Brain pericyte (primary cell): Measurements from ENCODE around the gene ARFGEF2.
"Not testable (repeated sequence)": the region's sequence is repeated elsewhere in the genome, so short reads cannot be mapped to it uniquely, and the experiment has no call there.

Experiments
- DNase-seq: peaks from one replicate; pipeline ENCODE4 v3.0.0-alpha.2; 2012; ENCODE audit warnings: low read depth, low spot score

The ARFGEF2 gene

DNA sequence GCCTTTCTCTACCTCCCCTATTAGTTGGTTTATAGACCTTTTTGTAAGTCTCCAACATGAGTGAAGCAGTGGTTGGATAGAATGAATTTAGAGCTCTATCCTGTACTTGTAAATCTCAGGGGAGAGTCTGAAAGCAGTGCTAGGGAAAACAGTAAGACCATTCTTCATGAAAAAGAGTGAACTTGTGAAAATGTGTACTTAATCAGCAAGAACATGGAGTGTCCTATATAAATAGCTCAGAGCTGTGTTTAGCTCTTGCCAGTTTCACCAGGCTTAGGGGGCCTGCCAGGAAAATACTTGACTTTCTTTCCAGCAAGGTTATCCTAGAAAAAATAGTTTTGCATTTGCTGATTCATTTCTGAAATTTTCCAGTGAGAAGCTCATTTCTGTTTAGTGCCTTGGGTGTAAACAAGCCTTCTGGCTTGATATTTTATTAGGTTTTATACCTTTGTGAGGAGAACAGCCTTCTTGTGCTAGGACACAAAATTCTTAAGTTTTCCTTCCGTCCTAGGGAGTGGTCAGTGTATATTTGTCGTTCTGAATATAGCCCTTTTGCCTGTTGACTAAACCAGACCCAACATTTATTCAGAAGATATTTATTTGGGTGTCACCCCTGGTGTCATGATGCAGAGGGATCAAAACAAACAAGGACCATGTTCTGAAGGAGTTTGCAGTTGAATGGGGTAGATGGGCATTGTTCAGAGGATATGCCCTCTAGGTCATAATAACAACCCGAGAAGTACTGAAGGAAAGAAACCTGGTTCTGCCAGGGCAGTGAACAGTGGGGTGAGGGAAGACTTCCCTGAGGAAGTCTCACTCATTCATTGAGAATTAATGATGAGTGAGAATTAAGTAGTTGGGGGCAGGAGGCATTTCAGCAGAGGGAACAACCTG lies 7.6 kb downstream of the ARFGEF2 start:
- DNase-seq, result no peak

DNA sequence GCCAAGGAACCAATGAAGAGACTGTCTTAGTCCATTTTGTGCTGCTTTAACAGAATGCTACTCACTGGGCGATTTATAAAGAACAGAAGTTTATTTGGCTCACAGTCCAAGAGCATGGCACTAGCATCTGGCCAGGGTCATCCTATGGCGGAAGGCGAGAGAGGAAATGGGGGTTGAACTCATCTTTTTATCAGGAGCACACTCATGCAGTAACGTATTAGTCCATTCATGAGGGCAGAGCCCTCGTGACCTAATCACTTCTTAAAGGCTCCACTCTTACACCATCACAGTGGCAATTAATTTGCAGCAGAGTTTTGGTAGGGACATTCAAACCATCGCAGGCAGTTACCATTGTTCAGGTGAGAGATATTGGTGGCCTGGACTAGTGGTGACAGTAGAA lies 8.5 kb downstream of the ARFGEF2 start:
- no peak for DNase-seq

- DNase-seq, result no peak
Observed at GRCh38 chr20:48930878-48931277, 9.4 kb downstream of the ARFGEF2 start.

DNA sequence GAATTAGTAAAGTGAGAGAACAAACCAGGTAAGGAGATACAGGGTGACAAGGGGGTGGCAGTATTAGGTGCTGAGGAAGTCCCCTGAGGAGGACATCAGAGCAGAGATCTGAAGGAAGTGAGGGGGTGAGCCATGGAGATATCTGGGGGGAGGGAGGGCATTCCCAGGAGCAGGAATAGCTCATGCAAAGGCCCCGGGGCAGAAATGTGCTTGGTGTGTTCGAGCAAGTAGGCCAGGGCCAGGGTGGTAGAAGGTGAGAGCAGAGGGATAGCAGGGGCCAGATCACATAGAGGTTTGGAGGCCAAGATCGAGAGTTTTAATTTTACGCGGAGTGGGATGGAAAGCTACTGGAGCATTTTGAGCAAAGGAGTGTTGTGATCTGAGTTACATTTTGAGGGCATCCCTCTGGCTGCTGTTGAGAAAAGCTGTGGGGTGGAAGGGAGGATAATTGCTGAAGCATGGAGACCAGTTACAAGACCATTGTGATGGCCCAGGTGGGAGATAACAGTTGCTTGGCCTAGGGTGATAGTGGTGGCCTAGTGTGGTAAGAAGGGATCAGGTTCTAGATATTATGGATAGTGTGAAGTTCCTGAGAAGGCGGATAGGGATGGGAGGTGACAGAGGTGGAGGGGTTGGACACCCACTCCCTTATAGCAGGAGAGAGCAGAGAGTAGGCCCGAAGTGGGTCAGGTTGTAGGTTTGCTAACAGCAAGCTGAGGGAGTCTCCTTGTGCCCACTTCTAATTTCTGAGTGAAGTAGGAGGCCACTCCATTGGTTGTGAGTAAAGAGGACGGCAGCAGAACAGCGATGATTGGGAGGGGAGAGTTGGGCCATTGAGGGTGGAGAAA lies 10.2 kb downstream of the ARFGEF2 start:
- DNase-seq, result no peak

DNA sequence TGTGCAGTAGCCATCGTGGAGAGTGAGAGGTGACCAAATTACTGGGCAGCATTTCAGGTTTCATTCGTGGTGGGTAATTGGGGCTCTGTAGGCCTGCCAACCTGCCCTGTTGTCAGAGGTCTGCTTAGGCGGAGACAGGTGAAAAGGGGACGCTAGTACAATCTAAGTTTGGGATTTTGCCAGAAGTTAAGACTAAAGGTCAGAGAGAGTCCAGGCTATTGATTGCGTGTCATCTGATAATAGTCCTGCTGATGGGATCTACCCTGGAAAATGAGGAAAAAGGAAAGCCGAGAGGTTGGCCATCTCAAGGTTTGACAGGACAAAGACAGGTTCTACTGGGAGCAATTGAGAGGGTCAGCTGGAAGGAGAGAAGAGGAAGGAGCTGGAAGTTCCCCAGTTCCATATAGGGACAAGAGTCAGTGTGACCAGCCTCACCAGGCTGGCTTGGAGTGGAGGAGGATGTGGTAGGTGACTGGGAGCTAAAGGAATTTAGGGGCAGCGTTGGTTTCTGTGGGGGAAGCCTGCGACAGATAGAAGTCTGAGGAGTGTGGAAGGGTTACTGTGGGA lies 10.9 kb downstream of the ARFGEF2 start:
- no peak for DNase-seq

- DNase-seq, result no peak
Observed at GRCh38 chr20:48933017-48933766, 11.7 kb downstream of the ARFGEF2 start.

- DNase-seq, result not testable (repeated sequence)
Observed at GRCh38 chr20:48934273-48934877, 12.9 kb downstream of the ARFGEF2 start.

DNA sequence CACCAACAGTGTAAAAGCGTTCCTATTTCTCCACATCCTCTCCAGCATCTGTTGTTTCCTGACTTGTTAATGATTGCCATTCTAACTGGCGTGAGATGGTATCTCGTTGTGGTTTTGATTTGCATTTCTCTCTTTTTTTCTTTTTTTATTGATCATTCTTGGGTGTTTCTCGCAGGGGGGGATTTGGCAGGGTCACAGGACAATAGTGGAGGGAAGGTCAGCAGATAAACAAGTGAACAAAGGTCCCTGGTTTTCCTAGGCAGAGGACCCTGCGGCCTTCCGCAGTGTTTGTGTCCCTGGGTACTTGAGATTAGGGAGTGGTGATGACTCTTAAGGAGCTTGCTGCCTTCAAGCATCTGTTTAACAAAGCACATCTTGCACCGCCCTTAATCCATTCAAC lies 13.5 kb downstream of the ARFGEF2 start:
- DNase-seq, result not testable (repeated sequence)

GRCh38 chr20:48936178-48936577 lies 14.7 kb downstream of the ARFGEF2 start:
- not testable (repeated sequence) for DNase-seq

DNA sequence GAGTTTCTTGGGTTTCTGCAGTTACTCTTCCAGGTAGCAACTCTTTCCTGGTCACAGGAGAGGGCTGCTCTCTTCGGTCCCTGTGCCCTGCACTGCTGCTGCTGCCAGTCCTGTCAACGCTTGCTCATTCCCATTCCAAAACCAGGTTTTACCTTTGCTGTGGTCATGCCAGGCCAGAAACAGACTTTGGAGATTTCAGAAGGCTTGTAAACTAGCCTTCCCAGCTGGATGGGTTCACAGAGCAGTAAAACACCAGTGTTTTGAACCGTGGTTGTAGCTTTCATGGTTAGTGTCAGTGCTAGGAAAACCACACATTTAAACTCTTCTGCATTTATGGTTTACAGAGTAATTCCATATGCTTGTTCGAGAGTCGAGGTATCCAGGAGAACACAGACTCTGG lies 16.2 kb downstream of the ARFGEF2 start:
- no peak for DNase-seq

- no peak for DNase-seq
Observed at GRCh38 chr20:48938670-48939069, 17.2 kb downstream of the ARFGEF2 start.

GRCh38 chr20:48940170-48940569 lies 18.7 kb downstream of the ARFGEF2 start:
- DNase-seq, result no peak

- DNase-seq, result no peak
Observed at GRCh38 chr20:48941467-48941866, 20.0 kb downstream of the ARFGEF2 start.

- DNase-seq, result no peak
Observed at GRCh38 chr20:48942730-48943129, 21.2 kb downstream of the ARFGEF2 start.

DNA sequence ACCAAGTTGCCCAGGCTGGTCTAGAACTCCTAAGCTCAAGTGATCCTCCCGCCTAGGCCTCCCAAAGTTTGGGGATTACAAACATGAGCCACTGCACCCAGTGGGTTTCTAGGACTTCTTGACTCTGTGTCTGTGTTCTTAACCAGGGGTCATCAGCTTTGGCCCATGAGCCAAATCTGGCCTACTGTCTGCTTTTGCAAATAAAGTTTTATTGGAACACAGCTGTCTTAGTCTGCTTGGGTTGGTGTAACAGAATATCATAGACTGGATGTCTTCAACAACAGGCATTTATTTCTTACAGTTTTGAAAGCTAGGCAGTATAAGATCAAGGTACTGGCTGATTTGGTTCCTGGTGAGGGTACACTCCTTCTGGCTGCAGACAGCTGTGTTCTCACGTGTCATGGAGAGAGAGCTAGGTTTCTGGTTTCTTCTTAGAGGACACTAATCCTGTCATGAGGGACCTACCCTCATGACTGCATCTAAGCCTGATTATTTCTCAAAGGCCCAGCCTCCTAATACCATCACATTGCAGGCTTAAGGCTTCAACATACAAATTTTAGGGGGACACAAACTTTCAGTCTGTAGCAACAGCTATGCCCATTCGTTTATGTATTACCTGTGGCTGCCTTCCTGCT lies 23.3 kb downstream of the ARFGEF2 start:
- no peak for DNase-seq

- DNase-seq, result no peak
Observed at GRCh38 chr20:48945840-48946514, 24.5 kb downstream of the ARFGEF2 start.

DNA sequence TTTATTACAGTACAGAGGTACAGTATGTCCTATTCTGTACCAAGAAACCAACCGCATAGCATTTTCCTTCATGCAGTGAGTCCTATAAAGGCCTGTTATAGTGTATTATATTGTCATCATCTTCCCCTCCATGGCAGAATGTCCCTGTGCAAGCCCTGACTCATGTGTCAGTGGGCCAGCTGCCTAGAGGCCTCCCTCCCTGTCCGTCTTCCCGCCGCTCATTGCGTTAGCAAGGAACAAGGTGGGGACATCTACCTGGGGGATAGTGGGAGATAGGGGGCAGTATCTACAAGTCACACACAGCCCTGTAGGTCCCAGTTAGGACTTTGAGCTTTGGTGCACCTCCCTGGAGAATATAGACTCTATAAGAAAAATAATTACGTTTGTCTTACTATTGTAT lies 27.1 kb downstream of the ARFGEF2 start:
- no peak for DNase-seq

- DNase-seq, result no peak
Observed at GRCh38 chr20:48949304-48950170, 28.0 kb downstream of the ARFGEF2 start.

DNA sequence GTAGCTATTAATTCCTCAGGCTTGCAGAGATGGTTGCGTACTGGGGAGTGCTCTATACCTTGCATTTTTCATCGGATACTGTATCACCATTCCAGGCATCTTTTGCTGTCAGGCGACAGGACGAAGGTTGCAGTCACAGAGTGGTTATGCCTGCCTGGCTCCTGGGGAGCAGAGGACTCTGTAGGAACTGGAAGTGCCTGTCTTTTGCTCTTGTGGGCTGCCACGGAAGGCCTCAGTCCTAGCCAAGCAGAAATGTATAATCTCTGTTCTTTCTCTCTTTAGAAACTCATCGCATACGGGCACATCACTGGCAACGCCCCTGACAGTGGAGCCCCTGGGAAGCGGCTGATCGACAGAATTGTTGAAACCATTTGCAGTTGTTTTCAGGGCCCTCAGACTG lies 29.5 kb downstream of the ARFGEF2 start:
- no peak for DNase-seq
